ENCODE data around the gene LCMT2. TPM values are rescaled to one million over a fixed set of nuclear protein-coding genes. Genes with fewer than 3 reads are reported as not detected.

LCMT2 gene
- total RNA-seq, 2 experiments from 2014 or later: 9.6 to 12.3 TPM

GRCh38 chr15:43277231-43277823 is 53.0 kb downstream of the LCMT2 start:
- Mint-ChIP-seq H3K27me3 (peaks cover 7% of the 10 kb centered on the region), H3K4me3 (no peak overlapping the region), H3K27ac (no peak overlapping the region), H3K9me3 (ENCODE audit: low read depth) (no peaks in the 10 kb centered on the region), H3K4me1 (peaks cover 5% of the 10 kb centered on the region), H3K36me3 (no peaks in the 10 kb centered on the region)
- DNase-seq: no peak
- no peak for ATAC-seq
- CTCF ChIA-PET: interaction anchor here (2.1 to 2.5 kb wide), 2 partner anchors 8 to 52 kb away, joined by 11 to 13 read pairs; no protein-coding TSS in a partner anchor

GRCh38 chr15:43276563-43277200 is 53.7 kb downstream of the LCMT2 start:
- Mint-ChIP-seq H3K27me3 (peaks cover 13% of the 10 kb centered on the region), H3K36me3 (no peaks in the 10 kb centered on the region), H3K27ac (no peak overlapping the region), H3K4me3 (no peak overlapping the region), H3K9me3 (ENCODE audit: low read depth) (no peaks in the 10 kb centered on the region), H3K4me1 (peaks cover 5% of the 10 kb centered on the region)
- no peak for DNase-seq
- CTCF ChIA-PET: interaction anchor here (2.1 to 2.5 kb wide), 2 partner anchors 9 to 51 kb away, joined by 11 to 13 read pairs; no protein-coding TSS in a partner anchor
- ATAC-seq: no peak

- Mint-ChIP-seq H3K9me3 (ENCODE audit: low read depth) (no peaks in the 10 kb centered on the region), H3K27ac (no peak overlapping the region), H3K4me1 (peaks cover 6% of the 10 kb centered on the region), H3K4me3 (no peak overlapping the region), H3K36me3 (no peaks in the 10 kb centered on the region), H3K27me3 (peaks cover 13% of the 10 kb centered on the region)
- no peak for DNase-seq
- CTCF ChIA-PET: interaction anchor here (2.1 to 2.5 kb wide), 2 partner anchors 9 to 50 kb away, joined by 11 to 13 read pairs; no protein-coding TSS in a partner anchor
- ATAC-seq: no peak
Measured at GRCh38 chr15:43275740-43276562, 54.4 kb downstream of the LCMT2 start.

GRCh38 chr15:43274136-43274535 is 56.2 kb downstream of the LCMT2 start:
- DNase-seq (no peak), ATAC-seq (no peak)
- Mint-ChIP-seq H3K36me3 (no peaks in the 10 kb centered on the region), H3K9me3 (ENCODE audit: low read depth) (no peaks in the 10 kb centered on the region), H3K4me3 (no peak overlapping the region), H3K27me3 (peaks cover 16% of the 10 kb centered on the region), H3K27ac (no peak overlapping the region), H3K4me1 (peaks cover 14% of the 10 kb centered on the region)
- CTCF ChIA-PET: no interaction called here

Other genes with a start within 250 kb of the LCMT2 start
- 10 to 100 TPM; 34.9 to 42.1 TPM for gene UBR1, start 224.5 kb downstream of the LCMT2 start, total RNA-seq
- gene TMEM62, start 197.0 kb downstream of the LCMT2 start, total RNA-seq: 10 to 100 TPM; 21.2 to 34.7 TPM
- 10 to 100 TPM; 60.5 to 78.4 TPM for gene CCNDBP1, start 145.2 kb downstream of the LCMT2 start, total RNA-seq
- gene EPB42, start 109.6 kb downstream of the LCMT2 start, total RNA-seq: not detected
- gene TGM5, start 63.6 kb downstream of the LCMT2 start, total RNA-seq: 1 to 10 TPM in 1 of 2 experiments, under 1 TPM in 1; 0.91 to 1.1 TPM
- not detected for gene TGM7, start 28.3 kb downstream of the LCMT2 start, total RNA-seq
- gene ZSCAN29, start 40.5 kb upstream of the LCMT2 start, total RNA-seq: 10 to 100 TPM; 31.2 to 34.7 TPM
- 10 to 100 TPM; 38.9 to 49.9 TPM for gene TUBGCP4, start 40.5 kb upstream of the LCMT2 start, total RNA-seq
- gene TP53BP1, start 162.6 kb upstream of the LCMT2 start, total RNA-seq: 10 to 100 TPM; 23.3 to 25.8 TPM
- 1 to 10 TPM; 3.0 to 7.8 TPM for gene MAP1A, start 187.0 kb upstream of the LCMT2 start, total RNA-seq